H1 (cell line): ENCODE data around the gene C1S. TPM values are rescaled to one million over a fixed set of nuclear protein-coding genes. Genes with fewer than 3 reads are reported as not detected.
"Not testable (repeated sequence)": the region's sequence is repeated elsewhere in the genome, so short reads cannot be mapped to it uniquely, and the experiment has no call there.

Experiments
- CTCF ChIA-PET: fragments of 300-600 bp; sonication (Branson Sonifier 250); formaldehyde crosslinking; loops from one replicate; lab custom pipeline; 2021; ENCODE audit not compliant: partially characterized antibody; lab: Charles Lee
- POLR2A ChIA-PET: fragments of 300-600 bp; sonication (Branson Sonifier 250); formaldehyde crosslinking; loops from one replicate; lab custom pipeline; 2021; ENCODE audit warnings: inconsistent platforms; ENCODE audit not compliant: partially characterized antibody; lab: Charles Lee
- DNase-seq, 2 experiments: peaks; one replicate each; pipeline versions ENCODE4 v3.0.0 to v3.0.0-alpha.2; 2010 to 2022; ENCODE audit warnings: low spot score in 2 of 2, low read depth in 1 of 2, mixed read lengths in 1 of 2
- FAIRE-seq: peaks from 2 replicates; lab custom pipeline; 2011; peaks lifted over from hg19 to GRCh38; lab: Jason Lieb, UNC
- H2AFZ ChIP-seq: 2 replicates; pipeline ENCODE4 v1.8.1; 2012; ENCODE audit warnings: low read length, inconsistent platforms
- H2AK5ac ChIP-seq: 2 replicates; pipeline ENCODE4 v1.6.1; 2013; ENCODE audit warnings: low read depth, low read length
- H2BK120ac ChIP-seq: replicated peaks from 2 replicates; pipeline ENCODE3; 2013; ENCODE audit warnings: low read depth, low read length, inconsistent platforms
- H2BK12ac ChIP-seq: 2 replicates; pipeline ENCODE4 v1.6.1; 2013; ENCODE audit warnings: low read depth, low read length
- H2BK15ac ChIP-seq: 2 replicates; pipeline ENCODE4 v1.6.1; 2013; ENCODE audit warnings: low read length
- H2BK20ac ChIP-seq: 2 replicates; pipeline ENCODE4 v1.6.1; 2013; ENCODE audit warnings: low read length
- H2BK5ac ChIP-seq: 2 replicates; pipeline ENCODE4 v1.6.1; 2013; ENCODE audit warnings: low read depth, low read length
- H3K14ac ChIP-seq: 2 replicates; pipeline ENCODE4 v1.6.1; 2013; ENCODE audit warnings: inconsistent platforms; ENCODE audit not compliant: insufficient read length
- H3K18ac ChIP-seq: 2 replicates; pipeline ENCODE4 v1.6.1; 2013; ENCODE audit warnings: low read length; ENCODE audit errors: extremely low read depth
- H3K23ac ChIP-seq: 2 replicates; pipeline ENCODE4 v1.6.1; 2013; ENCODE audit warnings: inconsistent platforms; ENCODE audit not compliant: insufficient read length
- H3K23me2 ChIP-seq: 2 replicates; pipeline ENCODE4 v1.6.1; 2013; ENCODE audit warnings: low read depth, low read length
- H3K27ac ChIP-seq: 2 replicates; pipeline ENCODE4 v1.6.1; 2011; ENCODE audit warnings: low read depth, low read length, inconsistent platforms
- H3K27me3 ChIP-seq, 4 experiments: replicated peaks in 1 of 4; 1 replicate in 1 of 4; 2 replicates in 3 of 4; pipeline versions ENCODE4 v1.6.1 to v1.8.1; 2011 to 2013; ENCODE audit warnings: low read length in 3 of 4, mild to moderate bottlenecking in 3 of 4, inconsistent platforms in 2 of 4, mixed read lengths in 2 of 4, moderate library complexity in 1 of 4; ENCODE audit not compliant: control insufficient read depth in 3 of 4, insufficient read depth in 3 of 4; ENCODE audit errors: extremely low read depth in 1 of 4
- H3K36me3 ChIP-seq, 4 experiments: 2 replicates each; pipeline versions ENCODE4 v1.6.1 to v1.8.1; 2011 to 2013; ENCODE audit warnings: mild to moderate bottlenecking in 4 of 4, low read length in 3 of 4, moderate library complexity in 2 of 4, control low read depth in 1 of 4, inconsistent platforms in 1 of 4; ENCODE audit not compliant: insufficient read depth in 4 of 4, control insufficient read depth in 2 of 4
- H3K4ac ChIP-seq: replicated peaks from 2 replicates; pipeline ENCODE3; 2013; ENCODE audit warnings: low read length, low read depth, mixed read lengths, inconsistent platforms; ENCODE audit not compliant: insufficient read length
- H3K4me1 ChIP-seq, 4 experiments: replicated peaks in 1 of 4; 1 replicate in 1 of 4; 2 replicates in 3 of 4; pipeline versions ENCODE4 v1.6.1 to v1.8.1; 2011 to 2013; ENCODE audit warnings: low read length in 3 of 4, inconsistent platforms in 2 of 4, mixed read lengths in 1 of 4; ENCODE audit not compliant: insufficient read depth in 4 of 4, control insufficient read depth in 3 of 4
- H3K4me2 ChIP-seq, 2 experiments: 2 replicates each; pipeline versions ENCODE4 v1.6.1 to v1.8.1; 2011 to 2013; ENCODE audit warnings: low read depth in 2 of 2, low read length in 2 of 2, control low read depth in 1 of 2, inconsistent platforms in 1 of 2, mild to moderate bottlenecking in 1 of 2; ENCODE audit not compliant: insufficient read depth in 1 of 2
- H3K4me3 ChIP-seq, 4 experiments: fragments of 200-600, 300-600 bp in 1 of 4; sonication (generic), shearing (Covaris generic), sonication (Bioruptor Twin) in 1 of 4; 2 replicates each; pipeline versions ENCODE4 v1.5.1 to v1.8.1; 2011 to 2016; ENCODE audit warnings: low read length in 4 of 4, low read depth in 3 of 4, control low read depth in 2 of 4, inconsistent platforms in 2 of 4, mild to moderate bottlenecking in 2 of 4, mixed read lengths in 1 of 4, moderate library complexity in 1 of 4; ENCODE audit not compliant: insufficient read depth in 2 of 4; ENCODE audit errors: extremely low read depth in 1 of 4
- H3K56ac ChIP-seq: replicated peaks from 2 replicates; pipeline ENCODE3; 2013; ENCODE audit warnings: low read depth, mild to moderate bottlenecking, mixed read lengths, low read length, inconsistent platforms; ENCODE audit not compliant: insufficient read length
- H3K79me1 ChIP-seq: 2 replicates; pipeline ENCODE4 v1.6.1; 2013; ENCODE audit warnings: low read depth, low read length, control low read depth
- H3K79me2 ChIP-seq, 2 experiments: 2 replicates each; pipeline versions ENCODE4 v1.6.1 to v1.8.1; 2012 to 2013; ENCODE audit warnings: low read length in 2 of 2, mild to moderate bottlenecking in 2 of 2, inconsistent platforms in 1 of 2; ENCODE audit not compliant: insufficient read depth in 2 of 2, control insufficient read depth in 1 of 2
- H3K9ac ChIP-seq, 4 experiments: replicated peaks in 1 of 4; 1 replicate in 1 of 4; 2 replicates in 3 of 4; pipeline versions ENCODE4 v1.6.1 to v1.8.1; 2011 to 2013; ENCODE audit warnings: low read depth in 3 of 4, low read length in 3 of 4, control low read depth in 2 of 4, mild to moderate bottlenecking in 2 of 4, moderate library complexity in 2 of 4, inconsistent platforms in 1 of 4; ENCODE audit errors: extremely low read depth in 1 of 4
- H3K9me3 ChIP-seq, 2 experiments: 2 replicates each; pipeline versions ENCODE4 v1.6.1 to v1.8.1; 2012 to 2013; ENCODE audit warnings: mild to moderate bottlenecking in 2 of 2, moderate library complexity in 2 of 2, control low read depth in 1 of 2, inconsistent platforms in 1 of 2, low read depth in 1 of 2, low read length in 1 of 2, mixed read lengths in 1 of 2; ENCODE audit not compliant: insufficient read depth in 2 of 2
- H4K20me1 ChIP-seq, 2 experiments: replicated peaks in 1 of 2; 2 replicates each; pipeline versions ENCODE3 to v1.8.1; 2011 to 2013; ENCODE audit warnings: inconsistent platforms in 2 of 2, low read length in 2 of 2, mild to moderate bottlenecking in 1 of 2; ENCODE audit not compliant: insufficient read depth in 2 of 2, control insufficient read depth in 1 of 2
- H4K5ac ChIP-seq: 2 replicates; pipeline ENCODE4 v1.6.1; 2013; ENCODE audit warnings: low read length, low read depth, mixed read lengths, inconsistent platforms; ENCODE audit not compliant: insufficient read length
- H4K8ac ChIP-seq: 2 replicates; pipeline ENCODE4 v1.8.0; 2013; ENCODE audit warnings: mild to moderate bottlenecking, moderate library complexity, low read length, inconsistent platforms; ENCODE audit not compliant: insufficient read depth; ENCODE audit errors: extremely low read depth
- H4K91ac ChIP-seq: replicated peaks from 2 replicates; pipeline ENCODE3; 2013; ENCODE audit warnings: low read length, mixed read lengths, inconsistent platforms; ENCODE audit not compliant: insufficient read length
- WGBS, 2 experiments: shearing (Covaris generic) in 1 of 2; methylation state at CpG; one replicate each; pipeline versions ENCODE4 v1.1.6 to v1.1.7; 2013 to 2015; ENCODE audit warnings: low lambda C conversion rate in 2 of 2, mixed read lengths in 2 of 2, inconsistent platforms in 1 of 2, low coverage in 1 of 2, missing lambda C conversion rate in 1 of 2; ENCODE audit not compliant: insufficient replicate concordance in 2 of 2, insufficient coverage in 1 of 2, insufficient read length in 1 of 2; ENCODE audit errors: extremely low coverage in 1 of 2, missing lambda C conversion rate in 1 of 2; 5-methylcytosine and 5-hydroxymethylcytosine counted together
- polyA plus RNA-seq, 7 experiments: library from polyadenylated mRNA; depleted of rRNA in 3 of 7; stranded (reverse) in 5 of 7; unstranded in 2 of 7; fragments of >200 nt in 5 of 7; fragments of 200-250 nt in 2 of 7; gene quantifications; 1 replicate in 5 of 7; 2 replicates in 1 of 7; 4 replicates in 1 of 7; pipeline versions ENCODE4 v1.2.1 to v1.2.3, GENCODE V29; 2011 to 2013; ENCODE audit warnings: missing spikeins in 2 of 7, mixed read lengths in 2 of 7
- total RNA-seq: library from RNA; stranded (reverse); fragmentation: NEBNext Ultra II Directional; extraction: Animal tissue kit (Norgen Biotek cat#: 25700); gene quantifications from 2 replicates; pipeline ENCODE4 v1.2.1, GENCODE V29; 2021

Gene C1S
- total and polyA plus RNA-seq, 2 of the 8 experiments (the other 6 are each of a cell fraction or from before 2014, with no cell fraction given) = 4.4 to 7.3 TPM

DNA sequence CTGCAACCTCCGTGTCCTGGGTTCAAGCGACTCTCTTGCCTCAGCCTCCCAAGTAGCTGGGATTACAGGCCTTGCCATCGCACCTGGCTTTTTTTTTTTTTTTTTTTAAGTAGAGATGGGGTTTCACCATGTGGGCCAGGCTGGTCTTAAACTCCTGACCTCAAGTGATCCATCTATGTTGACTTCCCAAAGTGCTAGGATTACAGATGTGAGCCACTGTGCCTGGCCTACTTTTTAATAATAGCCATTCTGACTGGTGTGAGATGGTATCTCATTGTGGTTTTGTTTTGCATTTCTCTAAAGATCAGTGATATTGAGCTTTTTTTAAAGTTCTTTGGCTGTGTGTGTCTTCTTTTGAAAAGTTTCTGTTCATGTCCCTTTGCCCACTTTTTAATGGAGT is 10.5 kb upstream of the C1S start:
- not testable (repeated sequence) for H2AFZ ChIP-seq, H2BK20ac ChIP-seq, H3K4me1 ChIP-seq, H3K79me1 ChIP-seq, H2AK5ac ChIP-seq, H3K79me2 ChIP-seq, H3K36me3 ChIP-seq, H3K18ac ChIP-seq, H3K4me2 ChIP-seq, FAIRE-seq, H3K27ac ChIP-seq, H3K27me3 ChIP-seq, H3K4ac ChIP-seq, H3K9me3 ChIP-seq, H2BK15ac ChIP-seq, H3K56ac ChIP-seq, H3K23ac ChIP-seq, H3K14ac ChIP-seq, H4K91ac ChIP-seq, H3K9ac ChIP-seq, H2BK12ac ChIP-seq, H4K20me1 ChIP-seq, H2BK5ac ChIP-seq, H4K5ac ChIP-seq, H2BK120ac ChIP-seq, H4K8ac ChIP-seq, H3K4me3 ChIP-seq, H3K23me2 ChIP-seq, DNase-seq
- 100% methylated on average over 3 of the region's 3 CpGs; no CpG with 5 or more reads in 1 of the 2 experiments for whole genome bisulfite sequencing, 2 experiments
- ChIA-PET CTCF (interaction anchor here (0.9 to 3.2 kb wide), 5 partner anchors 11 to 95 kb away, joined by 3 to 11 read pairs (median 4); partner anchors contain the start of genes C1RL and C1S), POLR2A (interaction anchor here (1.2 to 4.1 kb wide), 2 partner anchors 53 to 106 kb away, joined by 3 to 9 read pairs; partner anchors contain the start of genes C12orf57 and RNU7-1)
